HG03108 (cell line): ENCODE data around the gene FBLN1.

ENCODE experiments used
- ATAC-seq: cut with Tn5 transposase; IDR thresholded peaks from one replicate; pipeline ENCODE4 v1.9.1; 2021; ENCODE audit warnings: moderate library complexity; ENCODE audit not compliant: unreplicated experiment

Gene FBLN1

GRCh38 chr22:45562537-45563361, 60.1 kb downstream of the FBLN1 start:
- ATAC-seq: no peak

GRCh38 chr22:45563362-45564040, 60.8 kb downstream of the FBLN1 start:
- ATAC-seq: no peak

GRCh38 chr22:45564349-45565030, 61.8 kb downstream of the FBLN1 start:
- ATAC-seq: no peak

GRCh38 chr22:45565171-45565570, 62.5 kb downstream of the FBLN1 start:
- no peak for ATAC-seq

- ATAC-seq: no peak
Measured at GRCh38 chr22:45565973-45566372, 63.3 kb downstream of the FBLN1 start.

- no peak for ATAC-seq
Measured at GRCh38 chr22:45568213-45568612, 65.5 kb downstream of the FBLN1 start.

- no peak for ATAC-seq
Measured at GRCh38 chr22:45571089-45571488, 68.4 kb downstream of the FBLN1 start.

GRCh38 chr22:45572444-45572843, 69.8 kb downstream of the FBLN1 start:
- no peak for ATAC-seq

- ATAC-seq: no peak
Measured at GRCh38 chr22:45574069-45574703, 71.5 kb downstream of the FBLN1 start.

- no peak for ATAC-seq
Measured at GRCh38 chr22:45575173-45575572, 72.5 kb downstream of the FBLN1 start.

- ATAC-seq: no peak
Measured at GRCh38 chr22:45575607-45576272, 73.1 kb downstream of the FBLN1 start.

GRCh38 chr22:45576273-45576625, 73.6 kb downstream of the FBLN1 start:
- ATAC-seq: no peak

- no peak for ATAC-seq
Measured at GRCh38 chr22:45576730-45577464, 74.2 kb downstream of the FBLN1 start.

GRCh38 chr22:45577746-45578523, 75.3 kb downstream of the FBLN1 start:
- no peak for ATAC-seq

GRCh38 chr22:45578524-45579147, 76.0 kb downstream of the FBLN1 start:
- ATAC-seq: no peak

- ATAC-seq: no peak
Measured at GRCh38 chr22:45579306-45579705, 76.6 kb downstream of the FBLN1 start.

- no peak for ATAC-seq
Measured at GRCh38 chr22:45579806-45580725, 77.4 kb downstream of the FBLN1 start.
